Breast epithelium (tissue), 4 donors: Measurements from ENCODE around the gene TRMT2A. TPM values are rescaled to one million over a fixed set of nuclear protein-coding genes. Genes with fewer than 3 reads are reported as not detected.

Source experiments
- DNase-seq, 2 donors: peaks; one replicate each; pipeline ENCODE4 v3.0.0-alpha.2; 2019; ENCODE audit warnings: low spot score in 2 of 2
- H3K27ac ChIP-seq, 2 donors: fragments of 200-600 bp; sonication (generic) in 1 of 2; one replicate each; pipeline ENCODE4 v1.5.1; 2016 to 2019; ENCODE audit warnings: mild to moderate bottlenecking in 1 of 2
- H3K27me3 ChIP-seq, 2 donors: fragments of 200-600 bp; sonication (generic) in 1 of 2; one replicate each; pipeline versions ENCODE4 v1.5.1 to v1.6.0; 2017 to 2019; ENCODE audit warnings: control low read depth in 1 of 2, mild to moderate bottlenecking in 1 of 2
- H3K36me3 ChIP-seq: fragments of 200-600 bp; one replicate; pipeline ENCODE4 v1.5.1; 2019
- H3K4me1 ChIP-seq, 2 donors: fragments of 200-600 bp; sonication (generic); one replicate each; pipeline ENCODE4 v1.5.1; 2016 to 2019; ENCODE audit warnings: control low read depth in 1 of 2
- H3K4me3 ChIP-seq, 3 donors: fragments of 200-600 bp; sonication (generic); 1 replicate in 2 of 3; 2 replicates in 1 of 3; pipeline ENCODE4 v1.5.1; 2016 to 2019; ENCODE audit warnings: mild to moderate bottlenecking in 3 of 3, moderate library complexity in 2 of 3
- H3K9me3 ChIP-seq, 2 donors: fragments of 200-600 bp; sonication (generic) in 1 of 2; one replicate each; pipeline ENCODE4 v1.5.1; 2016 to 2019; ENCODE audit warnings: control low read depth in 1 of 2
- CTCF ChIP-seq, 3 donors: fragments of 450-650 bp; IDR thresholded peaks; one replicate each; pipeline ENCODE4 v1.5.1; 2016 to 2017; ENCODE audit warnings: antibody characterized with exemption in 3 of 3, mild to moderate bottlenecking in 3 of 3, moderate library complexity in 3 of 3
- POLR2A ChIP-seq: fragments of 450-650 bp; IDR thresholded peaks from one replicate; pipeline ENCODE4 v1.6.1; 2016; ENCODE audit warnings: antibody characterized with exemption, mild to moderate bottlenecking, moderate library complexity
- POLR2AphosphoS5 ChIP-seq, 3 donors: sonication (generic); formaldehyde crosslinking; IDR thresholded peaks; one replicate each; pipeline ENCODE4 v1.6.1; 2017; ENCODE audit warnings: antibody characterized with exemption in 3 of 3
- intact Hi-C: fragments of 100-400 bp; cut with DNase I; formaldehyde crosslinking; loops from one replicate; pipeline ENCODE4 v1.15.1; 2023; ENCODE audit warnings: low total_unique reads
- total RNA-seq, 3 donors: library from RNA; depleted of rRNA; stranded (reverse); fragments of >200 nt; gene quantifications; one replicate each; pipeline ENCODE4 v1.1.0, GENCODE V29; 2016

Gene TRMT2A
- total RNA-seq, 3 donors from 2014 or later, result 49.8 to 72.4 (median 51.1) TPM

GRCh38 chr22:20080776-20081654 lies 36.0 kb downstream of the TRMT2A start:
- H3K27ac ChIP-seq, result peak overlapping the region; percentile 90 to 96
- no peak for DNase-seq
- H3K9me3 ChIP-seq, result no peaks in the 10 kb centered on the region
- TF ChIP-seq CTCF (IDR thresholded peaks at IDR 0.05) (no peak), POLR2AphosphoS5 (IDR thresholded peaks at IDR 0.05) (no peak), POLR2A (no peak)
- H3K4me1 ChIP-seq, result peaks cover 4 to 9% of the 10 kb centered on the region in 2 donors
- intact Hi-C loops, result no loop called here
- H3K4me3 ChIP-seq, result peak overlapping the region; percentile 72 to 84 (median 81)
- no peaks in the 10 kb centered on the region for H3K27me3 ChIP-seq
- H3K36me3 ChIP-seq, result no peaks in the 10 kb centered on the region

GRCh38 chr22:20080445-20080775 lies 36.6 kb downstream of the TRMT2A start:
- H3K4me1 ChIP-seq, result peaks cover 4 to 9% of the 10 kb centered on the region in 2 donors

GRCh38 chr22:20079745-20080444 lies 37.1 kb downstream of the TRMT2A start, which contains the start of gene DGCR8:
TSS of gene DGCR8 (plus strand) at chr22:20080241. CDS start at chr22:20085964, 5,723 bp downstream.
- intact Hi-C loops, result no loop called here
- TF ChIP-seq POLR2A (no peak), CTCF (IDR thresholded peaks at IDR 0.05) (no peak), POLR2AphosphoS5 (IDR thresholded peaks at IDR 0.05) (peak; percentile 66 to 83 (median 77))
- Histone ChIP-seq H3K4me3 (peak within 1 kb of the TSS; percentile 72 to 84 (median 81)), H3K27me3 (no peaks in the 10 kb centered on the region), H3K27ac (peak within 1 kb of the TSS; percentile 90 to 96), H3K4me1 (peaks cover 4 to 9% of the 10 kb centered on the region in 2 donors), H3K9me3 (no peaks in the 10 kb centered on the region), H3K36me3 (no peaks in the 10 kb centered on the region)
- DNase-seq, result peak; percentile 90 to 92

More at GRCh38 chr22:20080445-20080775, 36.6 kb downstream of the TRMT2A start:
- TF ChIP-seq CTCF (IDR thresholded peaks at IDR 0.05), result no peak
- TF ChIP-seq POLR2AphosphoS5 (IDR thresholded peaks at IDR 0.05), result no peak
- no peak for TF ChIP-seq POLR2A
- Histone ChIP-seq H3K36me3 (no peaks in the 10 kb centered on the region), H3K4me3 (peak overlapping the region; percentile 72 to 84 (median 81)), H3K9me3 (no peaks in the 10 kb centered on the region), H3K27ac (peak overlapping the region; percentile 90 to 96), H3K27me3 (no peaks in the 10 kb centered on the region)
- intact Hi-C loops, result no loop called here
- DNase-seq, result peak in 1 of 2 donors; percentile 29

- intact Hi-C loops, result no loop called here
- DNase-seq, result no peak
- TF ChIP-seq CTCF (IDR thresholded peaks at IDR 0.05), result no peak
- no peak for TF ChIP-seq POLR2A
- TF ChIP-seq POLR2AphosphoS5 (IDR thresholded peaks at IDR 0.05), result no peak
- H3K27ac ChIP-seq, result no peak overlapping the region
- H3K27me3 ChIP-seq, result no peaks in the 10 kb centered on the region
- no peak overlapping the region for H3K4me3 ChIP-seq
- H3K36me3 ChIP-seq, result no peaks in the 10 kb centered on the region
- H3K4me1 ChIP-seq, result peaks cover 4 to 9% of the 10 kb centered on the region in 2 donors
- no peaks in the 10 kb centered on the region for H3K9me3 ChIP-seq
These were observed 40.3 kb downstream of the TRMT2A start for GRCh38 chr22:20076627-20077172.
